ENCODE measurements around the gene MRM3. TPM values are rescaled to one million over a fixed set of nuclear protein-coding genes. Genes with fewer than 3 reads are reported as not detected.
"Not testable (repeated sequence)": the region's sequence is repeated elsewhere in the genome, so short reads cannot be mapped to it uniquely, and the experiment has no call there.

MRM3 gene
- total RNA-seq, 1 experiment from 2014 or later = 17.5 TPM

DNA sequence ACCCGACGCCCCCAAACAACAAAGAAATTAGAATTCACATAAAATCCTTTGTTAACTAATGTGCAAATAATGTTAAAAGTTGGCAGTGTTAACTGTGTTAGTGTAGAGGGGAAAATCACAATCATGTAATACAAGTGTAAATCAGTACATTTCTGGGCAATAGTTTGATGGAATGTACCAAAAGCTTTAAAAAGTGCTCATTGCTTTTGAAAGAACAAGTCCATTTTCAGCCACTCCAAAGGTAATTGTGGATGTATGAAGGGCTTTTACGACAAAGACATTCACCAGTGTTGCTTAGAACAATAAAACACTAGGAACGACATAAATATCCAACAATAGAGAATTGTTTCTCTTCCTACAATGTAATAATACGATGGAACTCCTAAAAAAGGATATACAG lies 9.1 kb upstream of the MRM3 start:
- Histone ChIP-seq H3K79me2 (ENCODE audit: low read length) (peaks cover 16% of the 10 kb centered on the region; the same call in 1 of the 2 replicates), H4K20me1 (ENCODE audit: insufficient read depth, low read depth, low read length) (no peaks in the 10 kb centered on the region; the same call in 1 of the 2 replicates), H3K27me3 (ENCODE audit: low read length) (no peaks in the 10 kb centered on the region), H3K9me3 (ENCODE audit: low read length) (no peaks in the 10 kb centered on the region), H3K4me1 (ENCODE audit: low read length) (no peaks in the 10 kb centered on the region), H3K9me2 (replicated peaks; ENCODE audit: insufficient read depth, low read length) (no peaks in the 10 kb centered on the region), H3K4me2 (ENCODE audit: low read depth, low read length, poor library complexity, severe bottlenecking) (no peak overlapping the region), H3K9ac (ENCODE audit: low read length) (no peak overlapping the region), H3K27ac (ENCODE audit: low read length) (no peak overlapping the region), H3K36me3 (ENCODE audit: insufficient read depth, low read length) (peaks cover 59% of the 10 kb centered on the region), H3K4me3 (ENCODE audit: low read length) (no peak overlapping the region), H2AFZ (ENCODE audit: low read length) (no peak overlapping the region)
- no peak for DNase-seq

GRCh38 chr17:773467-774312 lies 8.5 kb upstream of the MRM3 start:
- H3K9ac ChIP-seq (ENCODE audit: low read length) = no peak overlapping the region
- no peaks in the 10 kb centered on the region for H3K9me2 ChIP-seq (replicated peaks; ENCODE audit: insufficient read depth, low read length)
- peaks cover 23% of the 10 kb centered on the region for H3K79me2 ChIP-seq (ENCODE audit: low read length)
- H3K27me3 ChIP-seq (ENCODE audit: low read length) = no peaks in the 10 kb centered on the region
- peaks cover 66% of the 10 kb centered on the region for H3K36me3 ChIP-seq (ENCODE audit: insufficient read depth, low read length)
- H3K9me3 ChIP-seq (ENCODE audit: low read length) = no peaks in the 10 kb centered on the region
- no peaks in the 10 kb centered on the region; the same call in 1 of the 2 replicates for H4K20me1 ChIP-seq (ENCODE audit: insufficient read depth, low read depth, low read length)
- H3K4me1 ChIP-seq (ENCODE audit: low read length) = no peaks in the 10 kb centered on the region
- no peak overlapping the region for H2AFZ ChIP-seq (ENCODE audit: low read length)
- H3K4me3 ChIP-seq (ENCODE audit: low read length) = no peak overlapping the region
- no peak overlapping the region for H3K4me2 ChIP-seq (ENCODE audit: low read depth, low read length, poor library complexity, severe bottlenecking)
- H3K27ac ChIP-seq (ENCODE audit: low read length) = no peak overlapping the region
- no peak for DNase-seq

DNA sequence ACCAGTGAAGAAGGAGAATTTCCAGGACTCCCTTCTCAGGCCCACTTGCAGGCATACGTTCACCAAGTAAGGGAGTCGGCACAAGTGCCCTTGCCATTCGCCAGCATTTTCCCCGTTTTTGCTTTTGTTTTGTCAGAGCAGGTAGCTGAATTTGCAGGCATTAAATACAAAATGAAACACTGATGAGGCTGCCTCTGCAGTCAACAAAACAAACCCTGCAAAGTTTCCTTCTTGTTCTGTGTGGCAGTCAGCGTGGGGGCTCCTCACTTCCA lies 7.9 kb upstream of the MRM3 start:
- Histone ChIP-seq H2AFZ (ENCODE audit: low read length) (no peak overlapping the region), H3K36me3 (ENCODE audit: insufficient read depth, low read length) (peaks cover 69% of the 10 kb centered on the region), H3K4me2 (ENCODE audit: low read depth, low read length, poor library complexity, severe bottlenecking) (no peak overlapping the region), H3K4me1 (ENCODE audit: low read length) (no peaks in the 10 kb centered on the region), H3K9me3 (ENCODE audit: low read length) (no peaks in the 10 kb centered on the region), H4K20me1 (ENCODE audit: insufficient read depth, low read depth, low read length) (no peaks in the 10 kb centered on the region; the same call in 1 of the 2 replicates), H3K9ac (ENCODE audit: low read length) (no peak overlapping the region), H3K9me2 (replicated peaks; ENCODE audit: insufficient read depth, low read length) (no peaks in the 10 kb centered on the region), H3K27me3 (ENCODE audit: low read length) (no peaks in the 10 kb centered on the region), H3K27ac (ENCODE audit: low read length) (no peak overlapping the region), H3K4me3 (ENCODE audit: low read length) (no peak overlapping the region), H3K79me2 (ENCODE audit: low read length) (peaks cover 26% of the 10 kb centered on the region)
- DNase-seq = no peak

DNA sequence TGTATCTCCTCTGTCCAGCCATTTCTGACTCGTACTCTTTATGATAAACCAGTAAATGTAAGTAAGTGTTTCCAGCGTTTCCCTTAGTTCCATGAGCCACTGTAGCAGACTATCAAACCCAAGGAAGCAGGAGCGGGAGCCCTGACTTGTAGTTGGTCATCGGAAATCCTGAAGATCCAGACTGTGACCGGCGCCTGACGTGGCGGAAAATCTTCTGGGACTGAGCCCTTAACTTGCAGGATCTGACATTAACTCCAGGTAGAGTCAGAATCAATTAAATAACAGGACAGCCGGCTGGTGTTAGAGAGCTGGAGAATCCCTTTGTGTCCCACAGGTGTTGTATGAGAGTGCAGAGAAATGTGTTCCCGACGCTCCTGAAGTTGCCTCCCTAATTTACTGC lies 4.1 kb upstream of the MRM3 start:
- no peaks in the 10 kb centered on the region for H3K27me3 ChIP-seq (ENCODE audit: low read length)
- no peak overlapping the region for H3K4me3 ChIP-seq (ENCODE audit: low read length)
- H3K9ac ChIP-seq (ENCODE audit: low read length) = no peak overlapping the region
- H3K4me2 ChIP-seq (ENCODE audit: low read depth, low read length, poor library complexity, severe bottlenecking) = no peak overlapping the region
- no peak overlapping the region for H3K27ac ChIP-seq (ENCODE audit: low read length)
- no peaks in the 10 kb centered on the region for H3K9me2 ChIP-seq (replicated peaks; ENCODE audit: insufficient read depth, low read length)
- no peaks in the 10 kb centered on the region for H3K9me3 ChIP-seq (ENCODE audit: low read length)
- H4K20me1 ChIP-seq (ENCODE audit: insufficient read depth, low read depth, low read length) = no peaks in the 10 kb centered on the region
- no peak for DNase-seq
- H2AFZ ChIP-seq (ENCODE audit: low read length) = no peak overlapping the region
- peaks cover 64% of the 10 kb centered on the region for H3K79me2 ChIP-seq (ENCODE audit: low read length)
- H3K4me1 ChIP-seq (ENCODE audit: low read length) = peaks cover 10% of the 10 kb centered on the region
- peaks cover 40% of the 10 kb centered on the region for H3K36me3 ChIP-seq (ENCODE audit: insufficient read depth, low read length)

GRCh38 chr17:784143-784542 lies 2.0 kb downstream of the MRM3 start:
- Histone ChIP-seq H3K4me2 (ENCODE audit: low read depth, low read length, poor library complexity, severe bottlenecking) (peak overlapping the region; percentile 96), H3K79me2 (ENCODE audit: low read length) (peaks cover 67% of the 10 kb centered on the region)

GRCh38 chr17:785901-786300 lies 3.7 kb downstream of the MRM3 start:
- H3K4me3 ChIP-seq (ENCODE audit: low read length); H3K9me3 ChIP-seq (ENCODE audit: low read length); H3K27me3 ChIP-seq (ENCODE audit: low read length); H4K20me1 ChIP-seq (ENCODE audit: insufficient read depth, low read depth, low read length); H3K27ac ChIP-seq (ENCODE audit: low read length); H3K9me2 ChIP-seq (replicated peaks; ENCODE audit: insufficient read depth, low read length); H3K4me2 ChIP-seq (ENCODE audit: low read depth, low read length, poor library complexity, severe bottlenecking); DNase-seq; H2AFZ ChIP-seq (ENCODE audit: low read length); H3K9ac ChIP-seq (ENCODE audit: low read length): not testable (repeated sequence)
- Histone ChIP-seq H3K36me3 (ENCODE audit: insufficient read depth, low read length) (peaks cover 32% of the 10 kb centered on the region), H3K4me1 (ENCODE audit: low read length) (peaks cover 21% of the 10 kb centered on the region), H3K79me2 (ENCODE audit: low read length) (peaks cover 51% of the 10 kb centered on the region)

More at GRCh38 chr17:784143-784542, 2.0 kb downstream of the MRM3 start:
- H3K9ac ChIP-seq (ENCODE audit: low read length) = no peak overlapping the region
- H3K9me2 ChIP-seq (replicated peaks; ENCODE audit: insufficient read depth, low read length) = no peaks in the 10 kb centered on the region
- peaks cover 23% of the 10 kb centered on the region for H3K4me1 ChIP-seq (ENCODE audit: low read length)
- DNase-seq = no peak
- H3K27ac ChIP-seq (ENCODE audit: low read length) = no peak overlapping the region
- no peaks in the 10 kb centered on the region for H3K27me3 ChIP-seq (ENCODE audit: low read length)
- no peaks in the 10 kb centered on the region for H4K20me1 ChIP-seq (ENCODE audit: insufficient read depth, low read depth, low read length)
- H3K4me3 ChIP-seq (ENCODE audit: low read length) = peak overlapping the region; percentile 98; the same call in 1 of the 2 replicates
- no peak overlapping the region for H2AFZ ChIP-seq (ENCODE audit: low read length)
- H3K9me3 ChIP-seq (ENCODE audit: low read length) = no peaks in the 10 kb centered on the region
- H3K36me3 ChIP-seq (ENCODE audit: insufficient read depth, low read length) = peaks cover 23% of the 10 kb centered on the region; the same call in 1 of the 2 replicates

GRCh38 chr17:787641-788221 lies 5.6 kb downstream of the MRM3 start:
- Histone ChIP-seq H3K36me3 (ENCODE audit: insufficient read depth, low read length) (peaks cover 32% of the 10 kb centered on the region), H3K79me2 (ENCODE audit: low read length) (peaks cover 32% of the 10 kb centered on the region)
- no peak for DNase-seq

DNA sequence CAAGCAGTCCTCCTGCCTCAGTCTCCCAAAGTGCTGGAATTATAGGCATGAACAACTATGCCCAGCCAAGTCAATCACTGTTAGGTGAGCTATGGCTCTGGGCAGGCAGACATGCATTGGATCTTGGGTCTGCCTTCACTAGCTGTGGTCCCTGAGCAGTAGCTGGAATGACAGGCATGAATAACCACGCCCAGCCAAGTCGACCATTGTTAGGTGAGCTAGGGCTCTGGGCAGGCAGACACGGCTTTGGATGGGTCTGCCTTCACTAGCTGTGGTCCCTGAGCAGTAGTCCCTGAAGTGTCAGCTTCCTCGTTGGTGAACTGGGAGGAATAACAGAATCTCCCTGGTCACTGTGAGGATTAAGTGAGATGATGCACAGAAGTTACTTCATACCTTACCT lies 6.4 kb downstream of the MRM3 start:
- H3K4me3 ChIP-seq (ENCODE audit: low read length) = no peak overlapping the region
- no peak for DNase-seq
- no peaks in the 10 kb centered on the region for H3K27me3 ChIP-seq (ENCODE audit: low read length)
- no peak overlapping the region for H3K27ac ChIP-seq (ENCODE audit: low read length)
- H3K36me3 ChIP-seq (ENCODE audit: insufficient read depth, low read length) = peaks cover 30% of the 10 kb centered on the region
- no peaks in the 10 kb centered on the region for H4K20me1 ChIP-seq (ENCODE audit: insufficient read depth, low read depth, low read length)
- H3K9me3 ChIP-seq (ENCODE audit: low read length) = no peaks in the 10 kb centered on the region
- peaks cover 24% of the 10 kb centered on the region for H3K79me2 ChIP-seq (ENCODE audit: low read length)
- H3K4me1 ChIP-seq (ENCODE audit: low read length) = peaks cover 9% of the 10 kb centered on the region
- H3K4me2 ChIP-seq (ENCODE audit: low read depth, low read length, poor library complexity, severe bottlenecking) = no peak overlapping the region
- no peaks in the 10 kb centered on the region for H3K9me2 ChIP-seq (replicated peaks; ENCODE audit: insufficient read depth, low read length)
- no peak overlapping the region for H3K9ac ChIP-seq (ENCODE audit: low read length)
- no peak overlapping the region for H2AFZ ChIP-seq (ENCODE audit: low read length)

More at GRCh38 chr17:787641-788221, 5.6 kb downstream of the MRM3 start:
- no peaks in the 10 kb centered on the region for H3K9me3 ChIP-seq (ENCODE audit: low read length)
- H3K4me1 ChIP-seq (ENCODE audit: low read length) = peaks cover 17% of the 10 kb centered on the region
- H3K27ac ChIP-seq (ENCODE audit: low read length) = no peak overlapping the region
- H3K4me2 ChIP-seq (ENCODE audit: low read depth, low read length, poor library complexity, severe bottlenecking) = no peak overlapping the region
- H3K9me2 ChIP-seq (replicated peaks; ENCODE audit: insufficient read depth, low read length) = no peaks in the 10 kb centered on the region
- H3K9ac ChIP-seq (ENCODE audit: low read length) = no peak overlapping the region
- no peaks in the 10 kb centered on the region for H4K20me1 ChIP-seq (ENCODE audit: insufficient read depth, low read depth, low read length)
- H3K27me3 ChIP-seq (ENCODE audit: low read length) = no peaks in the 10 kb centered on the region
- H2AFZ ChIP-seq (ENCODE audit: low read length) = no peak overlapping the region
- H3K4me3 ChIP-seq (ENCODE audit: low read length) = no peak overlapping the region
